Skeletal muscle tissue (tissue), 4 donors: ENCODE results near the gene LY86. TPM values are rescaled to one million over a fixed set of nuclear protein-coding genes. Genes with fewer than 3 reads are reported as not detected.

ENCODE experiments used
- H3K27ac ChIP-seq: one replicate; pipeline ENCODE4 v1.7.0; 2013; ENCODE audit warnings: mild to moderate bottlenecking, low read depth, low read length, inconsistent platforms
- H3K27me3 ChIP-seq, 3 donors: one replicate each; pipeline ENCODE4 v1.7.0; 2013; ENCODE audit warnings: low read length in 3 of 3; ENCODE audit not compliant: control insufficient read depth in 3 of 3, insufficient read depth in 3 of 3
- H3K36me3 ChIP-seq, 3 donors: one replicate each; pipeline ENCODE4 v1.7.0; 2013; ENCODE audit warnings: low read length in 3 of 3; ENCODE audit not compliant: control insufficient read depth in 3 of 3, insufficient read depth in 3 of 3
- H3K4me1 ChIP-seq, 3 donors: one replicate each; pipeline ENCODE4 v1.7.0; 2013; ENCODE audit warnings: low read length in 3 of 3, mild to moderate bottlenecking in 3 of 3; ENCODE audit not compliant: control insufficient read depth in 3 of 3, insufficient read depth in 3 of 3
- H3K4me3 ChIP-seq, 3 donors: one replicate each; pipeline ENCODE4 v1.7.0; 2013; ENCODE audit warnings: low read length in 3 of 3
- H3K9ac ChIP-seq, 3 donors: one replicate each; pipeline ENCODE4 v1.7.0; 2013; ENCODE audit warnings: low read length in 3 of 3, mild to moderate bottlenecking in 3 of 3, moderate library complexity in 2 of 3, low read depth in 1 of 3
- H3K9me3 ChIP-seq, 3 donors: one replicate each; pipeline ENCODE4 v1.7.0; 2013; ENCODE audit warnings: low read length in 3 of 3; ENCODE audit not compliant: control insufficient read depth in 3 of 3
- total RNA-seq: library from RNA; depleted of rRNA; stranded (reverse); fragments of >200 nt; gene quantifications from one replicate; pipeline ENCODE4 v1.2.3, GENCODE V29; 2014
- donor health status: Osteomylitis.

The LY86 gene
- total RNA-seq, 1 donor from 2014 or later = 6.8 TPM

DNA sequence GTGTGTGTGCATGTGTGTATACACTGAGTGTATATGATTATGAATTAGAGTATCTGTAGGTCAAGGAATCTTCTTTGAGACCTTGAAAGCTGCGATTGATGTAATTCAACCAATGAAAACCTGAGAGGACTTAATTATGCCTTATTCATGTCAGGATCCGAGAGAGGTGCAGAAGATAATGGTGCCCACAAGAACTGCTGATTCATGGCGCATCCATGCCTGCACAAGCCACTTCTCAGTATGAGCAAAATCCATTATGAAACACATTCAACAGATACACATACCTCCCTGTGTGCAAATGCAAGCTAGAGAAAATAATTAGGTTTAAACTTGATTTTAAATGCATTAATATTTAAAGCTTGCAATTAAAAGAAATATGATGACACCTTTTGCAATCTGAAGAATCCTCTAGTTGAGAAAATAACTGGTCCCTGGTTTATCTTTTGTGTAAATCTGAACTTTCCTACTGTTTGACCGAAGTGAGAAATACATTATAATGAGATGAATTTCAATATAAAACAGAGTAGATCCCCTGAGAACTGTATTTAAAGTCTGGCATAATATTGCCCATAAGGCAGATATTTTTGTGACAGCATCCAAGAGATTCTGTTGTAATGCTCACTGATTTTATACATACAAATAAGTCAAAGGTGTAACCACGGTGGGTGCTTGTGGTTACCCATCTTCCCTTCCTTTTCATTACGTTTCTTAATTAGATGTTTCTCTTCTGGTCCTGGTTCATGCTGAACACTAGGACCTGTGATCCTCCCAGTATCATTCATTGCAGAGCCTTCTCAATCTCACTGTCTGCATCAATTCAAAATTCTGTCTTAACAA, 45.6 kb downstream of the LY86 start:
- H3K27me3 ChIP-seq = no peaks in the 10 kb centered on the region
- no peak overlapping the region for H3K4me3 ChIP-seq
- H3K27ac ChIP-seq = no peak overlapping the region
- no peaks in the 10 kb centered on the region for H3K4me1 ChIP-seq
- no peak overlapping the region for H3K9ac ChIP-seq
- H3K9me3 ChIP-seq = no peaks in the 10 kb centered on the region
- H3K36me3 ChIP-seq = no peaks in the 10 kb centered on the region

DNA sequence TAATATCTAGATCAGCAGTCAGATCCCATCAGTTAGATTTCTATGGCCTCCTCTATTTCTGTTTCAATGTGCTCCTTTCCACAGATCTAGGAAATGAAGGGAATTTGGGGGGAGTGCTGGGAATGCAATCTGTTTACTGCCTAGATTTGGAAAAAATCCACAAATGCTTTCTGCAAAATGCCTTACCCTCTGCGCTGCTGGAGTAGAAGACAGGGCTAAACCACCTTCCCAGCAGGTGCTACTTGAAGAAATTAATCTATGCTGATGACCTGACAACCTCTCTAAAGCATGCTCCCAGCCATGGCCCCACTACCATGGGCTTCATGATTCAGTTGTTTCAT, 46.2 kb downstream of the LY86 start:
- Histone ChIP-seq H3K36me3 (no peaks in the 10 kb centered on the region), H3K9ac (no peak overlapping the region), H3K4me1 (no peaks in the 10 kb centered on the region), H3K27me3 (no peaks in the 10 kb centered on the region), H3K4me3 (no peak overlapping the region), H3K27ac (no peak overlapping the region), H3K9me3 (no peaks in the 10 kb centered on the region)

DNA sequence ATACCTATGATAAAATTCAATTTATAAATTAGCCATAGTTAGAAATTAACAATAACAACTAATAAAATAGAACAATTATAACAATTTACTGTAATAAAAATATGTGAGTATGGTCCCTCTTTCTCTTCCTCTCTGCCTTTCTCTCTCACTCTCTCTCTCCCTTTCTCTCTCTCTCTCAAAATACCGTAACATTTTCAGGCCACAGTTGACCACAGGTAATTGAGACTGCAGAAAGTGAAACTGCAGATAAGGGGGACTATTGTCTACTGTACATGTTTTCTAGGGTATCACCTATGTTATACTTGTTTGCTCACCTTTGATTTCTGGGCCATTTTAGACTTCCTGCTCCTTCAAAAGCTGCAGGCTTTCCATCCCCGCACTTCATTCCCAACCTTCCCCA, 46.8 kb downstream of the LY86 start:
- Histone ChIP-seq H3K4me1 (no peaks in the 10 kb centered on the region), H3K4me3 (no peak overlapping the region), H3K27me3 (no peaks in the 10 kb centered on the region), H3K36me3 (no peaks in the 10 kb centered on the region), H3K27ac (no peak overlapping the region), H3K9me3 (no peaks in the 10 kb centered on the region), H3K9ac (no peak overlapping the region)

DNA sequence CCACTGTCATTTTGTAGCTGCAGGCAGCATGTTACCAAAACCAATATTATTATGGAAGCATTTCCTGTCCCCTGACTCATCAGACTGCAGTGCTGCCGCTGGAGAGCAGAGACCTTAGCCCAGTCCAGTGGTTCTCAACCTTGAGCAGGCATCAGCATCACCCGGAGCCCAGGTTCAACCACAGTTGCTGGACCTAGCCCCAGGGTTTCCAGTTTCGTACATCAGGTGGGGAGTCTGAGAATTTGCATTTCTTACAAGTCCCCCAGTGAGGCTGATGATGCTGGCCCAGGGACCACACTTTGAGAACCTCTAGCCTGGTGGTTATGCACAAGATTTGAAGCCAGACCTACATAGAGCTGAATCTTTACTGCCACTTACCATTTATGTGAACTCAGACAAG, 47.3 kb downstream of the LY86 start:
- Histone ChIP-seq H3K9me3 (no peaks in the 10 kb centered on the region), H3K4me3 (no peak overlapping the region), H3K27ac (no peak overlapping the region), H3K27me3 (no peaks in the 10 kb centered on the region), H3K36me3 (no peaks in the 10 kb centered on the region), H3K9ac (no peak overlapping the region), H3K4me1 (no peaks in the 10 kb centered on the region)

DNA sequence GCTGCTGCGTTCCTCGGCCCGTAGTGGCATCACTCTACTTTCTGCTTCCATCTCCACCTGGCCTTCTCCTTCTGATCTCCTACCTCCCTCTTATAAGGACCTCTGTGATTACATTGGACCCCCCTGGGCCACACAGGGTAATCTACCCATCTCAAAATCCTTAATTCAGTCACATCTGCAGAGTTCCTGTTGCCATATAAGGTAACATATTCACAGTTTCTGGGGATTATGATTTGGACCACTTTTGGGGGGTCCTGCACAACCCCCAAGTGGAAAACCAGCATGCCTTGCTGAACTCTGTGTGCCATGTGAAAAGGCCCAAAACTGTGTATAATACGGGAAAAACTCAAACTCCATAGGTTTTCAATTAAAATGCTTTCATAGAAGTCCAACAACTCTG, 51.1 kb downstream of the LY86 start:
- Histone ChIP-seq H3K27ac (no peak overlapping the region), H3K36me3 (no peaks in the 10 kb centered on the region), H3K9me3 (no peaks in the 10 kb centered on the region), H3K4me3 (no peak overlapping the region), H3K9ac (no peak overlapping the region), H3K27me3 (peaks cover 0 to 5% (median 0%) of the 10 kb centered on the region in 3 donors), H3K4me1 (no peaks in the 10 kb centered on the region)

DNA sequence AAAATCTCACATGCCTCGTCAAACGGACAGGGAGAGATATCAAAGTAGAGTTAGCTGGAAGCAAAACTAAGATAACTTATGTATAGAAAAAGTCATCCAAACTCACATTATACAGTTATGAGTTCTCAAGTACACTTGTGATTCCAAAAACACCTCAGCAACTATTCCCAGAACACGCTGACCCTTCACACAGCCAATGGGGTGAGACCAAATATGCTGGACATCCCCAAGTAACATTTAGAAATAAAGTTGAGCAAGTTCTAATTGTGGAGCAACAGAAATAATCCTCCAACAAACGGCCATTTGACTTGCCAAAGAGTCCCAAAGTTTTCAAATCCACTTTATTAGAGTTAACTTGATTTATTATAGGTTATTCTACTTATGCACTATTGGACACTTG, 52.4 kb downstream of the LY86 start:
- Histone ChIP-seq H3K36me3 (no peaks in the 10 kb centered on the region), H3K4me3 (no peak overlapping the region), H3K27me3 (peaks cover 0 to 5% (median 0%) of the 10 kb centered on the region in 3 donors), H3K9ac (no peak overlapping the region), H3K9me3 (no peaks in the 10 kb centered on the region), H3K27ac (no peak overlapping the region), H3K4me1 (no peaks in the 10 kb centered on the region)

DNA sequence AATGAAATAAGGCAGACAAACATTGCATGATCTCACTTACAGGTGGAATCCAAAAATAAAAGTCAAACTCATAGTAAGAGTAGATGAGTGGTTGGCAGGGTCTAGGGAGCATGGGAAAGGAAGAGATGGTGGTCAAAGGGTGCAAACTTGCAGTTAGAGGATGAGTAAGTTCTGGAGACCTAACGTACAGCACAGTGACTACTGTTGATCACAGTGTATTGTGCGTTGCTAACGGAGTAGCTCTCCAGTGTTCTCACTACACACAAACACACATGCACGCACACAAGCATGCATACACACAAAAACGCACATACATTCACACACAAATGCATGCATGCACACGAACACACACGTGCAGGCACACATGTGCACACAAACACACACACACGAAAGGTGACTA, 54.9 kb downstream of the LY86 start:
- Histone ChIP-seq H3K27me3 (peaks cover 0 to 5% (median 0%) of the 10 kb centered on the region in 3 donors), H3K9me3 (peaks cover 0 to 4% (median 0%) of the 10 kb centered on the region in 3 donors), H3K27ac (no peak overlapping the region), H3K4me3 (no peak overlapping the region), H3K36me3 (no peaks in the 10 kb centered on the region), H3K4me1 (no peaks in the 10 kb centered on the region), H3K9ac (no peak overlapping the region)

DNA sequence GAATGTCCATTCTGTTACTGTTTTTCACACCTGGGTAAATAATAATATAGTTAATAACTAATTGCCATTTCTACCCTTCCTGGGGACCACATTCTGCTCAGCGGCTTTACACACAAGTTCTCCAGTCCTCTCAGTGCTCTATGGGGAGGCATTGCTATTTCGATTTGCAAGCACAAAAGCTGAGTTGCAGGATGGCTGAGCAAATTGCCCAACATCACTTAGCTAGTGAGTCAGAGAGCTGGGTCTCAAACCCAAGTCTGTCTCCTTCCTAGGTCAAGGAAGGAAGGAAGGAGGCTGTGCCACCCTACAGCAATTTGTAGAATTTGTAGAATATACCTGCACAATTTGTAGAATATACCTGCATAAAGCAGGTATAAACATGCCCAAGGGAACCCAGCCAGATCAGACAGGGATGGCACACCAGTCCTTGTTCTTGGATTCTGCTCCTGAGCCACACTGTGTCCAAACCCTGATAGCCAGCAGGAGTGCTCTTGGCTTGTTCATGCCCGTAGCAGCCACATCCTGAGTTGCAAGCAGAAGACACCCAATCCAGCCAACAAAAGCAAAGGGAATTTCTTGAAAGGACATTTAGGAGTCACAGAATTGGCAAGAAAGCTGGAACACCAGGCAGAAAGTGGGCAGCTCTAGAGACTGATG, 56.9 kb downstream of the LY86 start:
- Histone ChIP-seq H3K36me3 (no peaks in the 10 kb centered on the region), H3K9me3 (peaks cover 0 to 4% (median 0%) of the 10 kb centered on the region in 3 donors), H3K27me3 (peaks cover 0 to 5% (median 0%) of the 10 kb centered on the region in 3 donors), H3K27ac (no peak overlapping the region), H3K4me3 (no peak overlapping the region), H3K4me1 (no peaks in the 10 kb centered on the region), H3K9ac (no peak overlapping the region)

DNA sequence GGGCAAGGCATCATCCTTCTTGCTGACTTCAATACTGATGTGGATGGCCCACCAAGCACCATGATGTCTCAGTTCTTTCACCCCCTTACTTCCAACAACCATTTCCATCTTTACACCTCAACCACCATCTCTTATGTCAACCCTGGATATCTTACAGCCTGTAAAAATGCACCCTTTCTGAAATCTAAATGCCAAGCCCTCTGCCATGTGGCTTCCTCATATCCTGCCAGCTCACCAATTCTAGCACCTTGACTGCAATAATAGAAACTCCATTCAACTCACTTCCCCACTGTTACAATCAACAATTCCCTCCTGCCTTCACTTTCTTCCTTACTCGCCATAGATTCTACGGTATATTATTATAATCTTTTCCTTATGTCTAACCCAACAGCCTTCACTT, 57.9 kb downstream of the LY86 start:
- no peaks in the 10 kb centered on the region for H3K4me1 ChIP-seq
- H3K36me3 ChIP-seq = no peaks in the 10 kb centered on the region
- peaks cover 0 to 5% (median 0%) of the 10 kb centered on the region in 3 donors for H3K27me3 ChIP-seq
- H3K9me3 ChIP-seq = peaks cover 0 to 4% (median 0%) of the 10 kb centered on the region in 3 donors
- no peak overlapping the region for H3K9ac ChIP-seq
- no peak overlapping the region for H3K4me3 ChIP-seq
- no peak overlapping the region for H3K27ac ChIP-seq

DNA sequence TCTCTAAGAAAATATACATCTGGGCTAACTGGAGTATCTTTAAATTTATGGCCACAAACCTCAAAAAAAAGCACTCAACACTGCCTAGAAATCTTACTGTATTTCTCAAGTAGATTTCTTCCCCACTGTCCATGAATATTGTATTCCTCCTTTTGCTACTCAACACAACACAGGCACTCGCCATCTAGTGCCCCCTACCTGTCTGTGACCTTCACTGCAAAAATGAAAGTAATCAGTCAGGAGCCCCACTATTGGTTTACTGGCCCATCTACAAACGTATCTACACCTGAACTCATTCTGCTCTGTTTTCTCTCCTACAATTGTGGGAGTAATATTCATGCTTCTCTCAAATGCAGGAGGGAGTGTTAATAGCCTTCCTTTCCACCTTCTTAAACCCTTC, 58.3 kb downstream of the LY86 start:
- H3K27me3 ChIP-seq = peaks cover 0 to 2% (median 0%) of the 10 kb centered on the region in 3 donors
- H3K9ac ChIP-seq = no peak overlapping the region
- no peak overlapping the region for H3K4me3 ChIP-seq
- H3K9me3 ChIP-seq = peaks cover 0 to 4% (median 0%) of the 10 kb centered on the region in 3 donors
- H3K27ac ChIP-seq = no peak overlapping the region
- H3K4me1 ChIP-seq = no peaks in the 10 kb centered on the region
- no peaks in the 10 kb centered on the region for H3K36me3 ChIP-seq
